GM21367 (cell line): ENCODE measurements around the gene POLR1F.
"Not testable (repeated sequence)": the region's sequence is repeated elsewhere in the genome, so short reads cannot be mapped to it uniquely, and the experiment has no call there.

Source experiments
- ATAC-seq: cut with Tn5 transposase; IDR thresholded peaks from one replicate; pipeline ENCODE4 v1.9.1; 2021; ENCODE audit not compliant: unreplicated experiment

POLR1F gene

GRCh38 chr7:19708397-19709248 lies at the start of gene POLR1F:
Gene POLR1F (minus strand): TSS chr7:19709037. CDS start chr7:19709016, 21 bp downstream.
- ATAC-seq = peak; percentile 99

- ATAC-seq = no peak
Measured at GRCh38 chr7:19754521-19755116, 45.8 kb upstream of the POLR1F start.

GRCh38 chr7:19752020-19752419 lies 43.2 kb upstream of the POLR1F start:
- no peak for ATAC-seq

- no peak for ATAC-seq
Measured at GRCh38 chr7:19749658-19750057, 40.8 kb upstream of the POLR1F start.

- no peak for ATAC-seq
Measured at GRCh38 chr7:19747740-19748339, 39.0 kb upstream of the POLR1F start.

- ATAC-seq = no peak
Measured at GRCh38 chr7:19744075-19744474, 35.2 kb upstream of the POLR1F start.

GRCh38 chr7:19728716-19729115 lies 19.9 kb upstream of the POLR1F start:
- ATAC-seq = no peak

GRCh38 chr7:19725770-19726169 lies 16.9 kb upstream of the POLR1F start:
- ATAC-seq = no peak

GRCh38 chr7:19715499-19715898 lies 6.7 kb upstream of the POLR1F start:
- ATAC-seq = no peak

- ATAC-seq = no peak
Measured at GRCh38 chr7:19713676-19714075, 4.8 kb upstream of the POLR1F start.

GRCh38 chr7:19709249-19709578 lies 377 bp upstream of the POLR1F start:
- ATAC-seq = no peak

GRCh38 chr7:19707240-19707639 lies 1.6 kb downstream of the POLR1F start:
- no peak for ATAC-seq

- no peak for ATAC-seq
Measured at GRCh38 chr7:19705663-19706062, 3.2 kb downstream of the POLR1F start.

- no peak for ATAC-seq
Measured at GRCh38 chr7:19701471-19701870, 7.4 kb downstream of the POLR1F start.

GRCh38 chr7:19700936-19701335 lies 7.9 kb downstream of the POLR1F start:
- ATAC-seq = no peak

- ATAC-seq = no peak
Measured at GRCh38 chr7:19698331-19698730, 10.5 kb downstream of the POLR1F start.

- ATAC-seq = no peak
Measured at GRCh38 chr7:19696926-19697325, 11.9 kb downstream of the POLR1F start.

- no peak for ATAC-seq
Measured at GRCh38 chr7:19692111-19692828, 16.6 kb downstream of the POLR1F start.

- ATAC-seq = no peak
Measured at GRCh38 chr7:19690736-19691135, 18.1 kb downstream of the POLR1F start.

GRCh38 chr7:19689130-19689529 lies 19.7 kb downstream of the POLR1F start:
- ATAC-seq = not testable (repeated sequence)

- ATAC-seq = no peak
Measured at GRCh38 chr7:19681596-19681995, 27.2 kb downstream of the POLR1F start.

- peak; percentile 78 for ATAC-seq
Measured at GRCh38 chr7:19677180-19677579, 31.7 kb downstream of the POLR1F start.
